Thyroid gland (tissue), 4 donors: Measurements from ENCODE around the gene IQCE.

ENCODE experiments used
- POLR2A ChIP-seq, 2 donors: fragments of 450-650 bp; IDR thresholded peaks; one replicate each; pipeline ENCODE4 v1.6.1; 2017; ENCODE audit warnings: antibody characterized with exemption in 2 of 2, mild to moderate bottlenecking in 2 of 2, moderate library complexity in 1 of 2
- TF ChIP-seq, protein P1 (sequence below), 6 experiments: fragments of 200-600 bp in 3 of 6; fragments of 450-650 bp in 3 of 6; sonication (generic) in 3 of 6; IDR thresholded peaks; one replicate each; pipeline ENCODE4 v1.5.1; 2016 to 2019; ENCODE audit warnings: antibody characterized with exemption in 6 of 6, mild to moderate bottlenecking in 2 of 6, inconsistent platforms in 1 of 6, moderate library complexity in 1 of 6

DNA sequence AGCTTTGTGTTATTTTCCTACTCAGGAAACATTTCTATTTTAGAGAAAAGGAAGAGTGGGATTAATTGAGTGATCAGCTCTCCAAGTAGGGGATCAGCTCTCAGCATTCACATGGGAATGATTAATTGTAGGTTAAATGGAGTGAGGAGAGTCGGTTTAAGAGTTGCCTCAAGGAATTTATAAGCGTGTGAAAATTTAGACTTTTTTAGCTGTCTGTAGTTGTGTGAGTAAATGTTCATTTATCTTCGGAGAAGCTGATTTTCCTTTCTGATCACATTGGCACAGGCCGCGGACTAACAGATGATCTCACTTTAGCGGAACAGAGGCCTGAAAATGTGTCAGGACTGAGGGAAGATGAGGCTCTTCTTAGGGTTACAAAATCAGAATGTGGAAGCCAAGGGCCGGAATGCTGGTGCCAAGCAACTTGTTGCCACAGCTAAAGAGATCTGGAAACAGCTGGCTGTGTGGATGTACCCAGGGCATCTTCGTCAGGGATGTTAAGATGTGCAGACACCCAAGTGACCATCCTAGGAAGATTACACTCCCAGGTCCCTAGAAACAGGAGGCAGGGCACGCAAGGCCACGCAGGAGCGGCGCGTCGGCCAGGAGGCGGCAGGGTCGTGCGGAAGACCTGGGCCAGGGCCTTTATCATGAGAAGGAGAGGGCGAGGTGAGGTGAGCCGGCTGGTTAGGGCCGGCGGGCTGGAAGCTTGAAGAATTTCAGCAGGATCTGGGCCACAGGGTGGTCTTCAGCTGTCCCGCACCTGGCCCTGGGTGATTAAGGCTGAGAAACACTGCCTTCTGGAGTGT is 37.9 kb downstream of the IQCE start:
- TF ChIP-seq, protein P1, sequence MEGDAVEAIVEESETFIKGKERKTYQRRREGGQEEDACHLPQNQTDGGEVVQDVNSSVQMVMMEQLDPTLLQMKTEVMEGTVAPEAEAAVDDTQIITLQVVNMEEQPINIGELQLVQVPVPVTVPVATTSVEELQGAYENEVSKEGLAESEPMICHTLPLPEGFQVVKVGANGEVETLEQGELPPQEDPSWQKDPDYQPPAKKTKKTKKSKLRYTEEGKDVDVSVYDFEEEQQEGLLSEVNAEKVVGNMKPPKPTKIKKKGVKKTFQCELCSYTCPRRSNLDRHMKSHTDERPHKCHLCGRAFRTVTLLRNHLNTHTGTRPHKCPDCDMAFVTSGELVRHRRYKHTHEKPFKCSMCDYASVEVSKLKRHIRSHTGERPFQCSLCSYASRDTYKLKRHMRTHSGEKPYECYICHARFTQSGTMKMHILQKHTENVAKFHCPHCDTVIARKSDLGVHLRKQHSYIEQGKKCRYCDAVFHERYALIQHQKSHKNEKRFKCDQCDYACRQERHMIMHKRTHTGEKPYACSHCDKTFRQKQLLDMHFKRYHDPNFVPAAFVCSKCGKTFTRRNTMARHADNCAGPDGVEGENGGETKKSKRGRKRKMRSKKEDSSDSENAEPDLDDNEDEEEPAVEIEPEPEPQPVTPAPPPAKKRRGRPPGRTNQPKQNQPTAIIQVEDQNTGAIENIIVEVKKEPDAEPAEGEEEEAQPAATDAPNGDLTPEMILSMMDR (IDR thresholded peaks at IDR 0.05): no peak
- no peak for TF ChIP-seq POLR2A (IDR thresholded peaks at IDR 0.05)
